Endodermal cell (in vitro differentiated cells): ENCODE results near the gene ZBTB7C. TPM values are rescaled to one million over a fixed set of nuclear protein-coding genes. Genes with fewer than 3 reads are reported as not detected.

Source experiments
- DNase-seq: peaks from one replicate; pipeline ENCODE4 v3.0.0-alpha.2; 2017
- H3K27ac ChIP-seq: 2 replicates; pipeline ENCODE4 v1.5.1; 2013; ENCODE audit warnings: mild to moderate bottlenecking, low read depth, low read length, moderate library complexity
- H3K27me3 ChIP-seq: 2 replicates; pipeline ENCODE4 v1.6.1; 2013; ENCODE audit warnings: mild to moderate bottlenecking, low read length, moderate library complexity; ENCODE audit not compliant: insufficient read depth, control insufficient read depth, poor library complexity, severe bottlenecking
- H3K36me3 ChIP-seq: 2 replicates; pipeline ENCODE4 v1.7.0; 2013; ENCODE audit warnings: mild to moderate bottlenecking, low read length, moderate library complexity; ENCODE audit not compliant: control insufficient read depth, insufficient read depth
- H3K4me1 ChIP-seq: one replicate; pipeline ENCODE4 v1.7.0; 2013; ENCODE audit warnings: low read length; ENCODE audit not compliant: control insufficient read depth, insufficient read depth
- H3K4me3 ChIP-seq: 2 replicates; pipeline ENCODE4 v1.5.1; 2013; ENCODE audit warnings: mild to moderate bottlenecking, low read length, moderate library complexity
- H3K9ac ChIP-seq: 2 replicates; pipeline ENCODE4 v1.6.1; 2013; ENCODE audit warnings: mild to moderate bottlenecking, low read length, moderate library complexity; ENCODE audit not compliant: poor library complexity, severe bottlenecking; ENCODE audit errors: extremely low read depth
- H3K9me3 ChIP-seq: 2 replicates; pipeline ENCODE4 v1.6.1; 2013; ENCODE audit warnings: mild to moderate bottlenecking, low read length, moderate library complexity; ENCODE audit not compliant: control insufficient read depth
- H3K27ac Mint-ChIP-seq: 2 replicates; pipeline ENCODE4 v1.8.0; 2020; ENCODE audit warnings: mixed read lengths
- H3K27me3 Mint-ChIP-seq: 2 replicates; pipeline ENCODE4 v1.8.0; 2021; ENCODE audit warnings: mild to moderate bottlenecking, mixed read lengths; ENCODE audit not compliant: insufficient read depth
- H3K36me3 Mint-ChIP-seq: 2 replicates; pipeline ENCODE4 v1.8.0; 2020; ENCODE audit warnings: low read depth, mixed read lengths
- H3K4me1 Mint-ChIP-seq: 2 replicates; pipeline ENCODE4 v1.8.0; 2020; ENCODE audit warnings: mixed read lengths
- H3K4me3 Mint-ChIP-seq: 2 replicates; pipeline ENCODE4 v1.8.0; 2020; ENCODE audit warnings: mild to moderate bottlenecking, moderate library complexity, mixed read lengths
- H3K9me3 Mint-ChIP-seq: 2 replicates; pipeline ENCODE4 v1.8.0; 2020; ENCODE audit warnings: mild to moderate bottlenecking, mixed read lengths
- WGBS, 2 experiments: methylation state at CpG; one replicate each; pipeline versions ENCODE4 v1.1.5 to v1.1.7; 2013; ENCODE audit warnings: missing lambda C conversion rate in 2 of 2, mixed read lengths in 1 of 2; ENCODE audit not compliant: insufficient coverage in 1 of 2, insufficient read length in 1 of 2; 5-methylcytosine and 5-hydroxymethylcytosine counted together
- total RNA-seq, 2 donors: library from RNA; stranded (reverse); fragmentation: NEBNext Ultra II Directional in 1 of 2; extraction: Animal tissue kit (Norgen Biotek cat#: 25700) in 1 of 2; gene quantifications; 2 replicates in 1 of 2; 3 replicates in 1 of 2; pipeline ENCODE4 v1.2.1, GENCODE V29; 2021
- TF ChIP-seq, protein P1 (sequence below): fragments of 200-600 bp; sonication (generic); conservative IDR thresholded peaks from 2 replicates; pipeline ENCODE4 v1.5.0; 2021; ENCODE audit warnings: antibody characterized with exemption, mild to moderate bottlenecking

The ZBTB7C gene
- total RNA-seq, 2 donors from 2014 or later: 0.31 to 0.62 TPM

DNA sequence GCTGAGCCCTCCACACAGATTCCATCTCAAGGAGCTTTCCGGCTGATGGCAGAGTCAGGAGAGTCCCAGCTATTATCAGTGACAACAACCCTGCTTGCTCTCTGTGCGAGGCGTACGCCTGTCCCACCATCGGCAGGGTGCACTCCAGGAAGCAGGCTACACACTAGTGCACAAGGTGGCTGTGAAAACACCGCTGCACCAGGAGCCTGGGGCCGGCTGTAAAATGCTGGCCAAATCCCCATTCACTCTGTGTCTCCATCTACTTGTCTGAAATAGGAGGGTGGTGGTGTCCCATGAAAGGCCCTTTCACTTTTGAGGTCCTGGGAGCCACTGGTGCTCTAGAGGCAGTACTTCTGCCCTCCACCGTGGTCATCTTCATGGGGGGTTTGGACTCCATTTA lies 295.5 kb downstream of the ZBTB7C start:
- Histone ChIP-seq H3K4me3 (no peak overlapping the region), H3K4me1 (no peaks in the 10 kb centered on the region), H3K36me3 (no peaks in the 10 kb centered on the region), H3K9me3 (no peaks in the 10 kb centered on the region), H3K27ac (no peak overlapping the region), H3K27me3 (no peaks in the 10 kb centered on the region), H3K9ac (no peak overlapping the region)
- TF ChIP-seq, protein P1, sequence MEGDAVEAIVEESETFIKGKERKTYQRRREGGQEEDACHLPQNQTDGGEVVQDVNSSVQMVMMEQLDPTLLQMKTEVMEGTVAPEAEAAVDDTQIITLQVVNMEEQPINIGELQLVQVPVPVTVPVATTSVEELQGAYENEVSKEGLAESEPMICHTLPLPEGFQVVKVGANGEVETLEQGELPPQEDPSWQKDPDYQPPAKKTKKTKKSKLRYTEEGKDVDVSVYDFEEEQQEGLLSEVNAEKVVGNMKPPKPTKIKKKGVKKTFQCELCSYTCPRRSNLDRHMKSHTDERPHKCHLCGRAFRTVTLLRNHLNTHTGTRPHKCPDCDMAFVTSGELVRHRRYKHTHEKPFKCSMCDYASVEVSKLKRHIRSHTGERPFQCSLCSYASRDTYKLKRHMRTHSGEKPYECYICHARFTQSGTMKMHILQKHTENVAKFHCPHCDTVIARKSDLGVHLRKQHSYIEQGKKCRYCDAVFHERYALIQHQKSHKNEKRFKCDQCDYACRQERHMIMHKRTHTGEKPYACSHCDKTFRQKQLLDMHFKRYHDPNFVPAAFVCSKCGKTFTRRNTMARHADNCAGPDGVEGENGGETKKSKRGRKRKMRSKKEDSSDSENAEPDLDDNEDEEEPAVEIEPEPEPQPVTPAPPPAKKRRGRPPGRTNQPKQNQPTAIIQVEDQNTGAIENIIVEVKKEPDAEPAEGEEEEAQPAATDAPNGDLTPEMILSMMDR: no peak
- Mint-ChIP-seq H3K36me3 (no peaks in the 10 kb centered on the region), H3K9me3 (no peaks in the 10 kb centered on the region), H3K27me3 (no peaks in the 10 kb centered on the region), H3K4me1 (peaks cover 1% of the 10 kb centered on the region), H3K27ac (no peak overlapping the region), H3K4me3 (no peak overlapping the region)
- 89 to 94% methylated on average over 5 to 8 of the region's 8 CpGs for WGBS, 2 experiments
- no peak for DNase-seq

DNA sequence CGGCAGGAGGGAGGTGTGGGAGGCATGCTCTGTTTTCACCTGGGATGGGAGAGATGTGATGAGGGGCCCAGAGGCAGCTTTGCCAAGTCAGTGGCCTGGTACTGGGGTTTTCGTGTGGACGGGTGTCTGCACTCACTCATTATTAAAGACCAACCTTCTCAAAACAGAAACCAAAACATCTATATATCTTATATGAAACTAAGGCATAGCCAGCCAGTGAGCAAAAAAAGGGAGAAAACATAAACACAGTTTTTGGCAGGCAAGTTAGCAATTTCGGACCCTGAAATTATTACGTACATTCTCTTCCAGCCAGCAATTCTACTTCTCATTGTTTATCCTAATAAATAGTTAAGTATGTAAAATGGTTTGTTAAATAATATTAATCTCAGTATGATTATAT lies 297.6 kb downstream of the ZBTB7C start:
- H3K4me3 ChIP-seq: no peak overlapping the region
- no peak for DNase-seq
- Mint-ChIP-seq H3K4me1 (peaks cover 1% of the 10 kb centered on the region), H3K36me3 (no peaks in the 10 kb centered on the region), H3K27ac (no peak overlapping the region), H3K9me3 (no peaks in the 10 kb centered on the region), H3K27me3 (peaks cover 3% of the 10 kb centered on the region), H3K4me3 (no peak overlapping the region)
- 89% methylated on average over 3 of the region's 5 CpGs; no CpG with 5 or more reads in 1 of the 2 experiments for WGBS, 2 experiments
- no peaks in the 10 kb centered on the region for H3K27me3 ChIP-seq
- H3K9me3 ChIP-seq: no peaks in the 10 kb centered on the region
- TF ChIP-seq, protein P1: no peak
- H3K4me1 ChIP-seq: no peaks in the 10 kb centered on the region
- H3K27ac ChIP-seq: no peak overlapping the region
- no peaks in the 10 kb centered on the region for H3K36me3 ChIP-seq
- no peak overlapping the region for H3K9ac ChIP-seq

DNA sequence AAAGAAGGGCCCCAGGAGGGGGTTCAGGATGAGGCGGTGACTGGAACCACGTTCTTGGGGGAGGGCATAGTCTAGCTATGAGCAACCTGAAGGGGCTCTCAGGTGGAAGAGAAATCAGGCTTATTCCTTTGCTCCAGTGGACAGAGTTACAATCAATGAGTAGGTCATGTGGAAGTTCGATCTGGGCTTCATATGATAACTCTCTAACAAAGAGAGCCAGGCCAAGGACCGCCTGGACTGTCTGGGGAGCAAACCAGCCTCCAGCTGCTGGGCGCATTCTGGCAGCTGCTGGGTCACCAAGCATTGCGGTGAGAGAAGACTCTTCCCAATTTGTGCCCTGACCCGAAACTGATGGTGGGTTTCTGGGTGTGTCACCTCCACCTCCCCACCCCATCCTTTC lies 298.4 kb downstream of the ZBTB7C start:
- no peaks in the 10 kb centered on the region for H3K4me1 ChIP-seq
- H3K27ac ChIP-seq: no peak overlapping the region
- Mint-ChIP-seq H3K27me3 (peaks cover 3% of the 10 kb centered on the region), H3K36me3 (no peaks in the 10 kb centered on the region), H3K4me3 (no peak overlapping the region), H3K4me1 (peaks cover 1% of the 10 kb centered on the region), H3K9me3 (no peaks in the 10 kb centered on the region), H3K27ac (no peak overlapping the region)
- no peak for DNase-seq
- TF ChIP-seq, protein P1: no peak
- H3K9me3 ChIP-seq: no peaks in the 10 kb centered on the region
- no peak overlapping the region for H3K9ac ChIP-seq
- 78 to 79% methylated on average over 5 to 7 of the region's 7 CpGs for WGBS, 2 experiments
- no peak overlapping the region for H3K4me3 ChIP-seq
- H3K27me3 ChIP-seq: no peaks in the 10 kb centered on the region
- H3K36me3 ChIP-seq: no peaks in the 10 kb centered on the region
